GM15510 (cell line): ENCODE results near the gene RPS6KA5.

ENCODE experiments used
- POLR2A ChIP-seq: IDR thresholded peaks from 3 replicates; pipeline ENCODE4 v1.6.1; 2011; ENCODE audit warnings: borderline replicate concordance; ENCODE audit not compliant: insufficient read length; ENCODE audit errors: extremely low read depth

Gene RPS6KA5

DNA sequence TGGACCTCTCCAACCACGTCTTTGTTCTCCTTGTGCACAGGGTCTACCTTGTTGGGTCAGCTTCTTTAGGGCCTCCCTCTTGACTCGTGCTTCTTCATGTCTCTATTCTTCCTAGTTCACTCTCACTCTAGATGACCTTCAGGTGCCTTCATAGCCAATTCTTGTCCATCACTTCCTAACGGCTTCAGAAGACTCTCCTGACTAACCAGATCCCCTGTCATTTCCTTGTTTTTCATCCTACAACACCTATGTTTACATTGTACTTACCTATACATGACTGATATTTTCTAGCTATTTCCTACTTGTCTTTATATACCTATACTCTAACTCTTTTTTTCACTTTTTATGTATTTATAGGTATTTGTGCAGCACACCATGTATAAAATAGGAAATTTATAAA, 117.1 kb downstream of the RPS6KA5 start:
- no peak for TF ChIP-seq POLR2A

DNA sequence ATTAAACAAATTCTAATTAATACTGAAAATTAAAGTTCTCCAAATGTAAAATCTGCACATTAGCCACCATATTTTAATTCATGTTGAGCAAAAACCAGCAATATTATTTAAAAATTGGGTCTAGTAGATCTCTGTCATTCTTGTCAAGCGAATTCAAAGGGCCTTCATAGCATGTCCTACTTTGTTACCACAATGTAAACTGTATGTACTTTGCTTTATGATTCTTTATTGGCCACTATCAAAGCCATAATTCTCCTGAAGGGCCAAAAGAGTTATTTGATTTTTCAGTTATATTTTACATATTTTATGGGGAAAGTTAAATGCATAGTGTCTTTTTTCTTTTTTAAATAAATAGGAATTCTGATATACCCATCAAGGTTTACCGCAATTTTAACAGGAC, 117.9 kb downstream of the RPS6KA5 start:
- TF ChIP-seq POLR2A: no peak

DNA sequence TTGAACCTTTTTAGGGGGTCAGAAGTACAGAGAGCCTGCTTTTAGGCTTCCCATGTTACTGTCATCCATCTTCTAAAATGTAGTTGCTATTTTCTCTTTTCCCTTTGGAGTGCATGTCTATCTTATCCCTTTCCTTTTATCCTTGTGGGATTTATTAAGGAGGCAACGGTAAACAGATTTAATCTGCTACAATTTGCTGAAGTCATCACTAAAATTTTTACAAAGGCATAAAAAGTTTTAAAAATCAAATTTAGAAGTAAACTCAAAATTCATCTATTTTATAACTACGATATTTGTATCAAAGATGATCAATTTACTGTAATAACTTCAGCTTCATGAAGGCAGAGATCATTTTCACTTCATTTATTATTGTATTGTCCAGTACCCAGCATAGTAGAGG, 118.7 kb downstream of the RPS6KA5 start:
- no peak for TF ChIP-seq POLR2A

DNA sequence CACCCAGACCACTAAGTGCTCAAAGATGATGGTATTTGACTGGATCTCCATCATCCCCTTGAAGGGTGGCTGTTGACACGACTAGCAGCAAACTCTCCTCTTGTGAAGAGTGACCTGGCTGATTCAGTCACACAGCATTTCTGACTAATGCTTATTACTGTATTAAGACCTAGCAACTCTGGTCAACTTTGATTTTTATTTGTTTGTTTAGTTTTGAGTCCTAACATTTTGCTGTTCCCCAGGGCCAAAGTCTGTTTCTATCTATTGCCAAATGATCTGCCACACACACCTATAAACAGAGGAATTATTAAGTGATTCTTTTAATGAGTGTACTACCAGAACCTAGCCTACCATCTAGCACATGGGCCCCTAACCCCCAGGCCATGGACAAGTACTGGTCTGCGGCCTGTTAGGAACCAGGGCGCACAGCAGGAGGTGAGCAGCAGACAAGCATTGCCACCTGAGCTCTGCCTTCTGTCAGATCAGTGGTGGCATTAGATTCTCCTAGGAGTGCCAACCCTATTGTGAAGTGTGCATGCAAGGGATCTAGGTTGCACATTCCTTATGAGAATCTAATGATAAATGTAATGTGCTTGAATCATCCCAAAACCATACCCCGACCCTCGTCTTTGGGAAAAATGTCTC, 120.0 kb downstream of the RPS6KA5 start:
- TF ChIP-seq POLR2A: no peak

DNA sequence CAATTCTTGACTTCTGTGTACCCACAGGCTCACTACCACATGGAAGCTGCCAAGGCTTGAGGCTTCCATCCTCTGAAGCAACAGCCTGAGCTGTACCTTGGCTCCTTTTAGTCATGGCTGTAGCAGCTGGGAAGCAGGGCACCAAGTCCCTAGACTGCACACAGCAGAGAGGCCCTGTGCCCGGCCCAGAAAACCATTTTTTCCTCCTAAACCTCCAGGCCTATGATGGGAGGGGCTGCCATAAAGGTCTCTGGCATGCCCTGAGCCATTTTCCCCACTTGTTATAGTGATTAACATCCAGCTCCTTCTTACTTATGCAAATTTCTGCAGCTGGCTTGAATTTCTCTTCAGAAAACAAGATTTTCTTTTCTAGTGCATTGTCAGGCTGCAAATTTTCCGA, 121.8 kb downstream of the RPS6KA5 start:
- TF ChIP-seq POLR2A: no peak

DNA sequence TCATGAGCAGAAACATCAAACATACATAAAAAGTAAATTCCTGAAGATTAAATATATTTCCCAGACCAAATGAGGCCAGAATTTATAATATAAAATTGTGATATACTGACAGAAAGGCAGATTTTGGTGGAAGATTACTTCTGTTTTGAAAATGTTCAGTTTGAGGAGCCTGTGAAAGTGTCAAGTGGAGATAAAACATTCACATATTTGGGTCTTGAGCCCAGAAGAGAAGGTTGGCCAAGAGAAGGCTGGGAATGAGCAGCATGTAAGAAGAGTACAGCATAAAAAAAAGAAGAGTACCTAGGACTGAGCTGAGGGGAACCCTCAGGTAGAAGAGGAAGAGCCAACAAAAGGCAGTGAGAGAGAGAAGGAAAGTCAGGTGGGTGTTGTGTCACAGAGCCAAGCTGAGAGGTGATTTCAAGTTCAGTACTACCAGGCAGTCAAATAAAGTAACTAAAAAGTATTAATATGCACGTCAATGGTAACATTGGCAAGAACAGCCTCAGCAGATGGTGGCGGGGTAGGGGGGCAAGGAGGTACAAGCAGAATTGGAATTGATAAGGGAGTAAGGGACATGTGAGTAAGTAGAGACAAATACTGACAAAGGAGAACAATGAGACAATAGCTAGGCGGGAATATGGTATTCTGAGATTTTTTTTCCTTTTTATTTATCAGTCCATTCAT, 123.5 kb downstream of the RPS6KA5 start:
- no peak for TF ChIP-seq POLR2A

DNA sequence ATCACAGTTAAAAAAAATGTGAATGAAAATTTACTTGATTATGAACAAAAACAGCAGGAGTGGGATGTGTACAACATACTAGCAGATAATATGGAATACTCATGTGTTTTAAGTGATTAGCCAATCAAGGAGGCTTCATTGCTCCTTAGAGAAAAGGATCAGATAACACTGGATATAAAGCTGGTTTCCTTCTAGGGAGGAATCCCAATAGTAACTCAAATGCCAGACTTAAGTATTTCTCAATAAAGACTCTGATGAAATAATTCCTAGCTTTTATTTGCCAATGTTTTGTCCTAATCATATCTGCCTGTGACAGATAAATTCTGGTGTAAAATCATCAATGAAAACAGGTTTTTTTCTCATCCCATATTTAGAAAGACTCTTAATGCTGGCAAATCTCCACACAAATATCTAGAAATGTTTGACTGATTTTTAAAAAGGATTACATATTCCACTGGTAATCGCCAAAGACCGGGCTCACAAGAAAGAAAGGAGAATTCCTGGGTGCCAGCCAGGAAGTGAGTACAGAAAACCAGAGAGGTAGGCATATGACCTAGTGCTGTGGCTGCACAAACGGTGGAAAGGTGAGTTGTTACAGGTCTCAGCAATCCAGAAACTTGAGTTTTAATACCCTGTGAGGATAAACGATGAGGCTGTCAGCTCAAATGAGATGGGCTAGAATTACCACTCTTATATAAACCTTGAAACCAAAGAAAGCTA, 135.7 kb downstream of the RPS6KA5 start:
- TF ChIP-seq POLR2A: no peak

DNA sequence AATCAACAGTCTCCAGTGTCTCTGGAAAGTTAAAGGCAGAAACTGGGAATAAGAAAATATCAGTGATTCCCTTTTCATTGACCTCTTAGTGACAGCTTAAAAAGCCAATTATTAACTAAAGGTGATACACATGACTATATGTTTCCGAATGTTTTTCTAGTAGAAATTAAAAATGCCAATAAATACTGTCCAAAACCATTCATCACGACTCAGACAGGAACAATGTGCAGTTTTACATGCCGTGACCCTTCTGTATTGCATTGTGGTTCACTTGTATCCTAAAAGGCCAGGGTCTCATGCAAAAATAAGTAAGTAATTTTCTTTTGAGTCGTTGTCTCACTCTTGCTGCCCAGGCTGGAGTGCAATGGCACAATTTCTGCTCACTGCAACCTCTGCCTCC, 138.3 kb downstream of the RPS6KA5 start:
- no peak for TF ChIP-seq POLR2A

DNA sequence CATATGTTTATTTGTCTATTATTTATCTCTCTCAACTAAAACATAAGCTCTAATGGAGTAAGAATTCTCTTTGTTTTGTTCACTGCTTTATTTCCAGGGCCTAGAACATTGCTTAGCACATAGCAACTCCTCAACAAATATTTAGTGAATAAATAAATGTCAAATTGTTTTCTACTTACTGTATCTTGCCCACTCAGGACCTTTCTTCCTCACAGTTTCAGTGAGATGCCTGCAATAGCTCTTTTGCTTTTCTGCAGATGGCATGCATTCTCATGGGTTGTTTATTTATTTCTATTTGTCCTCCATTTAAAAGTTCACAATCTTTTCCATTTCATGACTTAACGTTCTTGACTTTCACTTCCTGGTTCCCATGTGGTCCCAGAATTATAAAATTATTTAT, 149.3 kb downstream of the RPS6KA5 start:
- TF ChIP-seq POLR2A: no peak

DNA sequence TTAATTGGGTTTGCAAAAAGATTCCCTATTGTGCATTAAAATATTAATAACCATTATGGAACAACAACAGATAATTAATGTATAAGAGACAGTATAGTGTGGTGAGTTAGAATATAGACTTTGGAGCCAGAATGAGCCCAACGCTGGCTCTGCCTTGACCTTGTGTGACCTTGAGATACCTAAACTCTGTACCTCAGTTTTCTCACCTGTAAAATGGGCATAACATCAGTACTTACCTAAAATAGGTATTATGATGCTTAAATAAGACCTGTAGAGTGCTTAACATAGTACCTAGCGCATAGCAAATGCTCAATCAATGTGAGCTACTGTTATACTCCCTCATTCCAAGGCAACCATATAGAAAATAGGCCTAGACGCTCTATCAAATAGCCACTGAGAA, 153.3 kb downstream of the RPS6KA5 start:
- TF ChIP-seq POLR2A: no peak

DNA sequence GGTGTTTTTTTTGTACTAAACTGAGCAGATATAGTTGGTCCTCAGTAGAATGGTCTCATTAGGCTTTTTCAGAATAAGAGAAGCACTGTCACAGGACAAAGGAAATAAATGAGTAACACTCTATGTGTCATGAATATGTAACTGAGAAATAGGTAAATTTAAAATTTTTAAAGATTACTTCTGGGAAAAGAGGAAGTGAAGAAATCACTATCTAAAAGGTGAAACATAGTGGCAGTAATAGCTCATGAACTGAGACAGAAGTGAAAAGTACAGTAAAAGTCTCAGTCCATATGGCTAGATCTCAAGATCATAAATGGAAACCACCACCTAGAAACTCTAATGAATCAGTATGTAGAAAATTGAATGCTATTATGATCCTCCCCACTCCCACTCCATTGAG, 154.9 kb downstream of the RPS6KA5 start:
- no peak for TF ChIP-seq POLR2A

DNA sequence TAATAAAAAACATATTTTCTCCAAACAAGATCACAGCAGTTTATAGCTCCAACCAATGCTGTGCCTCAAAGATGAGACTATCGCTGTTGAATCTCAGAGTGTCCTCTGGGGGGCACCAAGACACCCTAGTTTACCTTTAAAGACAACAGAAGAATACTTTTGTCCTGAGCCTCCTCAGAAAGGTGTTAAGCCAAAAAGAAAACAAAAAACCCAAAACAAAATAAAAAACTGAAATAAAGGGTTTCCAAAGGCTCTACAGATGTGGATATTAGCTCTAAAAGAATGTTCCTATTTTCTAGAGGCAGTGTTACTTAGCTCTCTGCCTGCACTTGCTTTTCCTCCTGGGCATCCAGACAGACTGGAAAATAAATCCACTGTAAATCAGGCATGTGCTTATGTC, 157.3 kb downstream of the RPS6KA5 start:
- TF ChIP-seq POLR2A: no peak

DNA sequence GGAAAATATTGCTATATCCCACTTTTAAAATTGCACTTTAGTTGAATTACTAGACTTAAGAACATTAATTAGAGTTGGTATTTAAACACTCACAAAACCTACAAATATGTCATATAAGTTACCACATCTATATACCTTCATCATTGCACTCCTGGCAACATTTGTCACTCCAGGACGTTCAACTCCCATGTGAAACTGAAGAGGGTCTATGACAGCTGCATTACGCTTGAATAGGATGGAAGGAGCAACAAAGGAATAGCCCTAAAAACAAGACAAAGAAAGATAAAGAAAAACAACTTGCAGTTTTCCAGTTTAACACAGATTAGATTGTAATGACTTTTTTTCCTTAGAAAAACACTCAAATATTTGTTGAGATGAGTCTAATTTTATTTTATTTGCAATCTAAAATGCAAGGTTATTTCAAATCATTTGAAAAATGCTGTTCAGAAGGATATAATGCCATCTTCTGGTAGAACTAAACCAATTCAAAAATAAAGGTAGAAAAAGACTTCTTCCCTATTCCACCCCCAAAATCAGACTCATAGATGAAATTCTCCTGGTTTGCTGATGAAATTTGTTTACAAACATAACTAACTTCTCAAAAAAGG, 159.9 kb downstream of the RPS6KA5 start:
- no peak for TF ChIP-seq POLR2A

DNA sequence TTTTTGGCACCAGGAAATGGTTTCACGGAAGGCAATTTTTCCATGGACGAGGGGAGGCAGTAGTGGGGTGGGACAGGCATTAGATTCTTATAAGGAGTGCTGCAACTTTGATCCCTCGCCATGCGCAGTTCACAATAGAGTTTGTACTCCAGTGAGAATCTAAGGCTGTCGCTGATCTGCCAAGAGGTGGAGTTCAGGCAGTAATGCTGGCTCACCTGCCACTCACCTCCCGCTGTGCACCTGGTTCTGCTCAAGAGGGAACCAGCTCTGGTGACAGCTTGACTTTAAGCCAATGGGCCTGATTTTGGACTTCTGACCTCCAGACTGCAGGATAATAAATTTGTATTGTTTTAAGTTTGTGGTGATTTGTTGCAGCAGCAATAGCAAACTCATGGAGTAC, 163.4 kb downstream of the RPS6KA5 start:
- TF ChIP-seq POLR2A: no peak

DNA sequence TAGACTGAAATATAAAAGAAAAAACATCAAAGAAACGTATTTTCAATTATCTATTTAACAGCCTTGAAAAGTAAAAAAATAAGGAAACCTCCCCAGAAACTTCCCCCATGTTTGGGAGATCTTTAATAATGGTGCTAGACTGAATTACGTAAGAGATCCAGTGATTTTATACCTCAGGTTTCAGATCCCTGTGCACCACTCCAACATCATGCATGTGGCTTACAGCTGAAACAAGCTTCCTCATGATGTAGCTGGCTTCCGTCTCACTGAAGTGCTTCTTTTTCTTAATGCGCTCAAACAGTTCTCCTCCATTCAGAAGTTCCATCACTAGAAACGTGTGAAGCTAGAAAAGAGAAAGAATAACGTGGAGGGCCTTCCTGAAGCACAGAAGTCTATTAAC, 166.2 kb downstream of the RPS6KA5 start:
- TF ChIP-seq POLR2A: no peak

DNA sequence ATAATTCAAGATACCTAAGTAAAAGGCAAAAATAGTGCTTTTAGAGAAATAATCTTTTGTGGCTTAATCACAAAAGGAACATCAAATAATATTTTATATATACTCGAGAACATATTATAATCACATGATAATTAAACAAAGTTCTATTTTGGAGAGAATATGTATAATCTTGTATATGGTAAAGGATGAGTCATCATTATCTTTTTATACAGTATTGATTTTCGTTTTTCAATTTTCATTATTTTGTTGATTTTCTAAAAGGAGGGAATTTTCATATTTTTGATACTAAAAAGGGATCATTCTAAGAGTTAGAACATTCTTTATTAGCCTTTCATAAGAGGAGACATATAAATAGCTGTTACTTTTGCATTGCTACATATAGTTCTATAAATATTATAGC, 166.9 kb downstream of the RPS6KA5 start:
- no peak for TF ChIP-seq POLR2A

DNA sequence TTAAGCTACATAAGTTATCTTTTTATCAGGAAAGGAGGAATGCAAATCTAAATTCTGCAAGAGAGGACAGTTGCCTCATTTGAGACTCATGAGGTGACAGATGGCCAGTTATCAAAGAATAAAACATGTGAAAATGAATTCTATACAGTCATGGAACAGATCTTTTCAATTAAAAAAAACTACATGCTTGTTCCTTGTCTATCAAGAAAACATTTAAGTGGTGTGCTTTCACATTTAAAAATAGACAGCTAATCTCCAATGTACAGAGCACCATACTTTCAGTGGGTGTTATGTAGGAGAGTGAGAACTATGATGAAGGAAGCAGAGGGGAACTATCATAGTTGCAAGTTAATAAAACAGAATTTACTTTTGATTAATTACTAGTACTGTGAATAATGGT, 167.5 kb downstream of the RPS6KA5 start:
- TF ChIP-seq POLR2A: no peak

DNA sequence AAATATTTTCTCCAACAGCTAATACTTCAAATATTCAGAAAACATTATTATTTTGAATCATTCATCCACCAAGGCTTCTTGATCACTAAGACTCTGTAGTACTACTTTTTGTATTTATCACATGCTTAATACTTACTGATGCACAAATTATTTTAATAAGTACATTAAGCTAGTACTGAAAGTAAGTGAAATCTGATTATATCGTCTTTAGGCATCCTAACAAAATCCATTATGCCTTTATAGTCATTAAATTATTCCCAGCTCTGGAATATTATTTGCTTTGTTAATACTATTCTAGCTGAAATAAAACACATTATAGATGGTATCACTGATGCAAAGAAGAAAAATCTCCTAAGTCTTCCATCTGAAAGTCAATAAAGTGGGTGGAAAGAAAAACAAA, 169.1 kb downstream of the RPS6KA5 start:
- TF ChIP-seq POLR2A: no peak
